ENCODE data around the gene RARA. TPM values are rescaled to one million over a fixed set of nuclear protein-coding genes. Genes with fewer than 3 reads are reported as not detected.

Gene RARA
- total RNA-seq, 1 donor from 2014 or later: 57.2 TPM

DNA sequence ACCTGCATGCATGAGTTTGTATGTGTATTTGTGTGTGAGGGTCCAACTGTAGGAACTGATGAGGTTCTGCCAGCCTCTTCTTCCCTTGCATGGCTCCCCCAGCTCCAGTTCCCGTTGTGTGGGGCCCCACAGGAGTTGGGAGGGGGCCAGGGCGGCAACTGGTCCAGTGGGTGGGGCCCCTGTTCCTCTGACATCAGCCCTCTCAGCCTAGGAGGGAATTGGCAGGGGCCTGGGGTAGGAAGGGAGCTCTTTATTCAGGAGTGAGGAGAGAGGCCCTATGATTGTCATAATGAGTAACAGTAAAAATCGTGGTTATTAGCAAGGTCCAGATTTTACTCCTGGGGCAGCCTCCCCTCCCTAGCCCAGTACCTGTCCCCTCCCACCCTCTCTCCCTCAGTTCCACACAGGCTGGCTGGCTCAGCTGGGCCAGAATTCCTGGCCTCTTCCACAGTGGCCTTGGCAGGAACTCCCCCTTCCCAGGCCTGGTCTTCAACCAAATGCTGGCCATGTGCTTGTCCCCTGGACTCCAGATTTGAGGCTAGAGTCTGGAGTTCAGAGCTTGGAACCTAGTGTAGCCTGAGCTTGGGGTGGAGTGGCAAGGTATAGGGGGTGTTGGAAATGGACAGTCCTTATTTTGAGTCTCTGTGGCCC lies 18.9 kb downstream of the RARA start:
- no peak overlapping the region for H3K4me3 ChIP-seq (ENCODE audit: low read depth, low read length)
- DNase-seq (ENCODE audit: low read depth): no peak
- TF ChIP-seq, protein P1, sequence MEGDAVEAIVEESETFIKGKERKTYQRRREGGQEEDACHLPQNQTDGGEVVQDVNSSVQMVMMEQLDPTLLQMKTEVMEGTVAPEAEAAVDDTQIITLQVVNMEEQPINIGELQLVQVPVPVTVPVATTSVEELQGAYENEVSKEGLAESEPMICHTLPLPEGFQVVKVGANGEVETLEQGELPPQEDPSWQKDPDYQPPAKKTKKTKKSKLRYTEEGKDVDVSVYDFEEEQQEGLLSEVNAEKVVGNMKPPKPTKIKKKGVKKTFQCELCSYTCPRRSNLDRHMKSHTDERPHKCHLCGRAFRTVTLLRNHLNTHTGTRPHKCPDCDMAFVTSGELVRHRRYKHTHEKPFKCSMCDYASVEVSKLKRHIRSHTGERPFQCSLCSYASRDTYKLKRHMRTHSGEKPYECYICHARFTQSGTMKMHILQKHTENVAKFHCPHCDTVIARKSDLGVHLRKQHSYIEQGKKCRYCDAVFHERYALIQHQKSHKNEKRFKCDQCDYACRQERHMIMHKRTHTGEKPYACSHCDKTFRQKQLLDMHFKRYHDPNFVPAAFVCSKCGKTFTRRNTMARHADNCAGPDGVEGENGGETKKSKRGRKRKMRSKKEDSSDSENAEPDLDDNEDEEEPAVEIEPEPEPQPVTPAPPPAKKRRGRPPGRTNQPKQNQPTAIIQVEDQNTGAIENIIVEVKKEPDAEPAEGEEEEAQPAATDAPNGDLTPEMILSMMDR (IDR thresholded peaks at IDR 0.05; ENCODE audit: insufficient read depth, low read length, poor library complexity, severe bottlenecking): no peak
- H3K36me3 ChIP-seq (ENCODE audit: control insufficient read depth, insufficient read depth, low read length): no peaks in the 10 kb centered on the region
- no peaks in the 10 kb centered on the region for H3K27me3 ChIP-seq (ENCODE audit: control insufficient read depth, insufficient read depth, low read length)

DNA sequence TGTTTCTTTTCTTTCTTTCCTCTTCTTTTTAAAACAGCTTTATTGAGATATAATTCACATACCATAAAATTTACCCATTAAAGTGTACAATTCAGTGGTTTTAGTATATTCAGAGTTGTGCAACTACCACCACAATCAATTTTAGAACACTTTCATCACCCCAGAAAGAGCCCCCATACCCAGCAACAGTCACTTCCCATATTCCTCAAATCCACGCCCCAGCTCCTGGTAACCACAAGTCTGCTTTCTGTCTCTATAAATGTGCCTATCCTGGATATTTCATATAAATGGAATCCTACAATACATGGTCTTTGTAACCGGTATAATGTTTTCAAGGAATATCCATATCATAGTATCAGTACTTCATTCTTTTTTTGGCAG lies 19.4 kb downstream of the RARA start:
- no peak for DNase-seq (ENCODE audit: low read depth)
- TF ChIP-seq, protein P1 (IDR thresholded peaks at IDR 0.05; ENCODE audit: insufficient read depth, low read length, poor library complexity, severe bottlenecking): no peak
- no peaks in the 10 kb centered on the region for H3K27me3 ChIP-seq (ENCODE audit: control insufficient read depth, insufficient read depth, low read length)
- H3K4me3 ChIP-seq (ENCODE audit: low read depth, low read length): no peak overlapping the region
- no peaks in the 10 kb centered on the region for H3K36me3 ChIP-seq (ENCODE audit: control insufficient read depth, insufficient read depth, low read length)

DNA sequence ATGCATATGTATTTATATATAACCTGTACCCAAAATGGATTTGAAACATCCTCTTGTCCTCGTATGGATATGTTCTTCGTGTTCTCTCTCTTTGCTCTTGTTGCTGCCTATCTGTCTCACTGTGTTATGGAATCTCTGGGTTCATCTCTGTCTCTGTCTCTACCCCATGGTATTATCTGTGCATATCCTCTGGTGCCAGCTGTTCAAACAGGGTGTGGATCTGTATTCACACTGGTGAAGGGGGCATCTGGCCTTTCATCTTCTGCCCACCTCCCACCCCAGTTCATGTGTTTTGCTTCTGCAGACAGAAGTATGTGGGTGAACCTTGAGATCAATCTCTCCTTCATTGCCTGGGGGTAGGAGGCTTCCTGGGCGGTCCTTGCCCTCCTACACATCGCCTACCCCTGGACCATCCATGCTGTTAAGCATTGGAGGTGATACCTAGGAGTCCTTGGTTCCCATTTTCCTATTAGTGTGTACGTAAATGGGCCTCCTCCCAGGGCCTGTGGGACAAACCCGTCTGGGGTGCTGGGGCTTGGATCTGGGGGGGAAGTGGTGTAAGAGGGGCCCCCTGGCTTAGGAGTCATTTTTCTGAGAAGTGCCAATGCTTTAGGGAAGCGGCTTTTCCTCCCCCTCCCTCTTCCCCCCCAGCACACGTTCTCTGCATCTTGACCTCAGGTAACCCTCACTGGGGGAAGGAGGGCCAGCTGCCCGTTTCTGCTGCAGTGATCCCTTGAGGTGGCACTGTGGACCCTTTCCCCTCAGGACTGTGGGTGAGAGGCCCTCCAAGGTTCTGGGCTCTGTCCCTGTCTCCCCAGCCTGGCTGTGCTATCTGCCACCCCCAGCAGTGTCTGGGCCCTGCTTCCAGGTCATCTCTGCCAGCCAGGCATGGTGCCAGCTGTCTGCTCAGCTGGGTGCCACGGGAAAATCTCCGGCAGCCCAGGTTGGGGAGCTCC lies 21.1 kb downstream of the RARA start:
- H3K36me3 ChIP-seq (ENCODE audit: control insufficient read depth, insufficient read depth, low read length): no peaks in the 10 kb centered on the region
- no peak overlapping the region for H3K4me3 ChIP-seq (ENCODE audit: low read depth, low read length)
- TF ChIP-seq, protein P1 (IDR thresholded peaks at IDR 0.05; ENCODE audit: insufficient read depth, low read length, poor library complexity, severe bottlenecking): no peak
- H3K27me3 ChIP-seq (ENCODE audit: control insufficient read depth, insufficient read depth, low read length): no peaks in the 10 kb centered on the region
- DNase-seq (ENCODE audit: low read depth): no peak

DNA sequence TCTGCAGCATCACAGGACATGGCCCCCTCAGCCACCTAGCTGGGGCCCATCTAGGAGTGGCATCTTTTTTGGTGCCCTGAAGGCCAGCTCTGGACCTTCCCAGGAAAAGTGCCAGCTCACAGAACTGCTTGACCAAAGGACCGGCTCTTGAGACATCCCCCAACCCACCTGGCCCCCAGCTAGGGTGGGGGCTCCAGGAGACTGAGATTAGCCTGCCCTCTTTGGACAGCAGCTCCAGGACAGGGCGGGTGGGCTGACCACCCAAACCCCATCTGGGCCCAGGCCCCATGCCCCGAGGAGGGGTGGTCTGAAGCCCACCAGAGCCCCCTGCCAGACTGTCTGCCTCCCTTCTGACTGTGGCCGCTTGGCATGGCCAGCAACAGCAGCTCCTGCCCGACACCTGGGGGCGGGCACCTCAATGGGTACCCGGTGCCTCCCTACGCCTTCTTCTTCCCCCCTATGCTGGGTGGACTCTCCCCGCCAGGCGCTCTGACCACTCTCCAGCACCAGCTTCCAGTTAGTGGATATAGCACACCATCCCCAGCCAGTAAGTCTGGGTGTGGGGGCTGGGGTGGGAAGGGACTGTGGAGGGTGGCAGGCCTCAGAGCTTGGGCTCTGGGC lies 22.0 kb downstream of the RARA start:
- Histone ChIP-seq H3K27me3 (ENCODE audit: control insufficient read depth, insufficient read depth, low read length) (no peaks in the 10 kb centered on the region), H3K36me3 (ENCODE audit: control insufficient read depth, insufficient read depth, low read length) (no peaks in the 10 kb centered on the region), H3K4me3 (ENCODE audit: low read depth, low read length) (no peak overlapping the region)
- no peak for DNase-seq (ENCODE audit: low read depth)
- TF ChIP-seq, protein P1 (IDR thresholded peaks at IDR 0.05; ENCODE audit: insufficient read depth, low read length, poor library complexity, severe bottlenecking): no peak

DNA sequence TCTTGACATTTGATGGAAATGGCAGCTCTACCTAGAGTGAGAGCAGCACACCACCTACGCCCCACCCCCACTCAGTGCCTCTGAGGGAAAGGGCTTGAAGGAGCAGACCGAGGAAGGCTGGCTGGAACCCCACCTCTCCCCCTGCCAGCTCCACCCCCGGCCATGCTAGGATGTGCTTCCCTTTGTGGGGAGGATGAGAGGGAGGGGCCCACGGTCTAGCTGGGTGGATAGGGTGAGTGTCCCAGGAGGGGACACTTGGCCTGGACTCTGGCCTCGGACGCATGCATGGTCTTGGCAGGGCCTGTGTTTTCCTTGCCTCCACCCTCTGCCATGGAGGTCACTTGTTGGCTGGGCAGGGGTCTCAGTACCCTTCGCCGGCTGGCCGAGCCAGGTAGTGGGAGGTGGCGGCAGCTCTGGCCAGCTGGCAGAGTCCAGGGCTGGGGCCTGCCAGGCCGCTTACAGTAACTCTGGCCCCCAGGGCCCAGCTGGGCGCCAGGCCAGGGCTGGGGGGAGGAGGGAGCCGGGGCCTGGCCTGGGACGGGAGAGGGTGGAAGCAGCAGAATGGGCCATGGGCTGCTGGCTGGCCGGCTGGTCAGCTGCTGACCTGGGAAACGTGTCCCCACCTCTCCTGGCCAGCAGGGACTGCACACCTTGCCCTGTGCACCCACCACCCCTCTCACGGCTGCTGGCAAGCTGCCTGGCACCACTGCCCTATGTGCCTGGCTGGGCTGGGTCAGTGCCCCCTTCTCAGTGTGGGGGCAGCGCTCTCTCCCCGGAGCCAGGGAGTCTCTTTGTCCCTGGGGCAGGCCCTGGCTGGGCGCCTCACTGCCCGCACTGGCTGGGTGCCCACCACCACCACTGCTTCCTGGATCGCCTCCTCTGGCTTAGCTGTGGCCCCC lies 23.0 kb downstream of the RARA start:
- H3K4me3 ChIP-seq (ENCODE audit: low read depth, low read length): no peak overlapping the region
- no peaks in the 10 kb centered on the region for H3K27me3 ChIP-seq (ENCODE audit: control insufficient read depth, insufficient read depth, low read length)
- H3K36me3 ChIP-seq (ENCODE audit: control insufficient read depth, insufficient read depth, low read length): no peaks in the 10 kb centered on the region
- no peak for DNase-seq (ENCODE audit: low read depth)
- TF ChIP-seq, protein P1 (IDR thresholded peaks at IDR 0.05; ENCODE audit: insufficient read depth, low read length, poor library complexity, severe bottlenecking): no peak
